K562 treated with DMSO at 1 percent for 12 hours (cell line): ENCODE measurements around the gene SLC25A53. TPM values are rescaled to one million over a fixed set of nuclear protein-coding genes. Genes with fewer than 3 reads are reported as not detected.

Experiments
- total RNA-seq: library from RNA; unstranded; fragments of 300-600 nt; gene quantifications from 2 replicates; pipeline ENCODE4 v1.2.3, GENCODE V29; 2022; ENCODE audit not compliant: insufficient read depth

SLC25A53 gene, protein sequence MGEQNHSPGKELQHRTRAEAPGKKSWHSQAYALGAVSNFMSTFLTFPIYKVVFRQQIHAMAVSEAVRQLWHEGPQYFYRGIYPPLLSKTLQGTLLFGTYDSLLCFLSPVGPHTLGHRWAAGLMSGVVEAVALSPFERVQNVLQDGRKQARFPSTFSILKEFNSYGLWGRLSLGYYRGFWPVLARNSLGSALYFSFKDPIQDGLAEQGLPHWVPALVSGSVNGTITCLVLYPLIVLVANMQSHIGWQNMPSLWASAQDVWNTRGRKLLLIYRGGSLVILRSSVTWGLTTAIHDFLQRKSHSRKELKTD
- 3.1 and 5.2 TPM in 2 replicates for total RNA-seq

DNA sequence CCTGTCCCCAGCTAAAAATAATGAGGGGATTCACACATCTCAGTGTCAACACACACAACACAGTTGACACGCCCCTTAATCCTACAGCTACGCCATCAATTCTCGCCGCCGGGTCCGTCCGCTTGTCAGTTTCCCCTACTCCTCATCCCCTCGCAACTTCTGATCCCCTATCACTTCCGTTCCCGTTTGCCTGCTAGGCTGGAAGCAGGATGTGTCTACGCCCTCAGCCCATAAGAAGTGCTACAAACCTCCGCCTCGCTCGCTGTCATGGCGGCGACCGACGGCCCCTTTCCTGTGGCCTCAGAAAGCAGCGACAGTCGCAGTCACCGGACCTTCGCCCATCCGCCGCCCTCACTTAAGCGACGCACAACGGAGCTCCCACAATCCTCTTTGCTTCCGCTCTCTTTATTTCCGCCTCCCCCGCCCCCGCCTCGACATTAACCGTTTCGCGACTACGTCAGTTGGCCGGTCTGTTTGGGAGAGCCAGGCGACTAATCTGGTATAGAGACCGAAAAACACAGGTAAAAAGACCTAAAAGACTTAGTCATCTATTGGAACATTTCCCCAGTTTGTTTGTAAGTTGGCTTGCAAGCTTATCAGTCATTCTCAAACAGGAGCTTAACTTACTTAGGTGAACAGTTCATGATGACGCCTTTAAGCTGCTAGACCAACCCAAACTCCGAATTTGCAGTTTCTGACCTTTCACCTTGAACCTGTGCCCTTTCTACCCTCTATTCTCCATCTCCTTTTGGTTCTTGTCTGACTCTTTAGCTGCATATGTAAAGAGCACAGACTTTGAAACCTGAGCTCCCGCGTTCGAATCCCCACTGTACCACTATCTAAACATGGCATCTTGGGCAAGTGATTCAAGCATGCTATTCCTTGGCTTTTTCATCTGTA lies at the start of gene SLC25A53:
Gene SLC25A53, minus strand, starts transcription at position 380 of the 900 bp plus-strand sequence. CDS start 51,752 bp downstream, outside the sequence.

DNA sequence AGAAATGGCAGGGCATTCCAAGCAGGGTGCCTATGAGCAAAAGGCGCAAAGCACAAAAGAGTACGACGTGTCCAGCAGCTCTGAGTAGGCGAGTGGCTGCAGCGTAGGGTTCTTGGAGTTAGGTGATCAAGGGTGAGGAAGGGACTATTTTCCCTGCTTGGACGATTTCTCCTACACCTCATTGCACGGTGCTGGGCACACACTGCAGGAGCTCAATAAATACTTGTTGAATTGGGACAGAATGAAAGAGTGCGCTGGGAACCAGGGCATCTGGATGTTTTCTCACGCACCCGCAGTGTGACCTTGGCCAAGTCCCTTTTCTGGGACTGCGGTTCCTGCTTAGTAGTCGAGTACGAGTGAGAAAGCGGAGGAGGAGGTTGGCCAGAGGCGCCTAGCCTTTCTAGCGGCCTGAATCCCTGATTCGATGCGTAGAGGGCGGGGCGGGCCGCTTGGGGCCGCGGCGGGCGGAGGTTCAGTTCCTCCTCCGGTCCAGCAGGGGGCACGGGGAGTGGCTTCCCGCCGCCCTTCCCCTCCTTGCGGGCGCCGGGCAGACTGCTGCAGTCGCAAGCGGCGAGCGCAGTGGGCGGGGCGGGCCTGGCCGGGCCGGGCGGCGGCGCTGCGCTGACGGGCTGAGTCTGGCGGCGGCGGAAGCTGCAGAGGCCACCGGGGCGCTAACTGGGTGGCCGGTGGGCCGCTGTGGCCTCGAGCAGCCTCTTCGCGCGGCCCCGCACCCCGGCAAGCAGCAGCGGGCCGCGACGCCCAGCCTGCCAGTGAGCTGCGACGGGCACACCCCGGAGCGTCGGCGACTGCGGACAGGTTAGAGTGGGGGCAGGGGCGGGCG lies 9.3 kb upstream of the SLC25A53 start, which contains the start of gene FAM199X:
Gene FAM199X, plus strand, starts transcription at position 560 of the 841 bp plus-strand sequence. CDS start 333 bp downstream, outside the sequence.

DNA sequence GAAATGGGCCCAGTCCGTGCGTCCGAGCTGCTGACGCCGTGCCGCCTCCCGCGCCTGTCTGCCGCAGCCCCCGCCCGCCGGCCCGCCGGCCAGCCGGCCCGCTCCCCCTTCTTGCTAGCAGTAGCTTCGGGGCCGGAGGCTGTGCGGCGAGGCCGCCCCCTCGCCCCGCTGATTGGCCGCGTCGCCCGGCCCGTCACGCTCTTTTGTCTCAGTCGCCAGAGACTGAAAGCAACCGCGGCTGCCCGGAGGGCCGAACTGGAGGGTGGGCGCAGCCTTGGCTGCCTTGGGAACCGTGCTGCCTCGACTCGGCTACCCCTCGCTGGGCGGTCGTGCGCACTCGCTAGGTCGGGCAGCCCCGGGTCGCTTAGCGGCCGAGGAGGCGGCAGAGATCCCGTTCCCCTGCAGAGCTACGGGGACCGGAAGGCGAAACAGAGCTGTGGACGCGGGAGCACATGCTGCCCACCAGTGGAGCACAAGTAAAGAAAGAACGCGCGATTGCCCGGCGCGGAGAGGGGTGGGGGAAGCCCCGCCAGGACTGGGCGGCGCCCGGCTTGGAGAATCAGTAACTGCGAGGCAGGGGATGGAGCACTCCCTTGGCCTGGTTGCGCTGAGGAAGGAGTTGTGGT lies 44.4 kb downstream of the SLC25A53 start, which contains the start of gene ZCCHC18:
Gene ZCCHC18, plus strand, starts transcription at position 198 of the 626 bp plus-strand sequence. CDS start 1,589 bp downstream, outside the sequence.

DNA sequence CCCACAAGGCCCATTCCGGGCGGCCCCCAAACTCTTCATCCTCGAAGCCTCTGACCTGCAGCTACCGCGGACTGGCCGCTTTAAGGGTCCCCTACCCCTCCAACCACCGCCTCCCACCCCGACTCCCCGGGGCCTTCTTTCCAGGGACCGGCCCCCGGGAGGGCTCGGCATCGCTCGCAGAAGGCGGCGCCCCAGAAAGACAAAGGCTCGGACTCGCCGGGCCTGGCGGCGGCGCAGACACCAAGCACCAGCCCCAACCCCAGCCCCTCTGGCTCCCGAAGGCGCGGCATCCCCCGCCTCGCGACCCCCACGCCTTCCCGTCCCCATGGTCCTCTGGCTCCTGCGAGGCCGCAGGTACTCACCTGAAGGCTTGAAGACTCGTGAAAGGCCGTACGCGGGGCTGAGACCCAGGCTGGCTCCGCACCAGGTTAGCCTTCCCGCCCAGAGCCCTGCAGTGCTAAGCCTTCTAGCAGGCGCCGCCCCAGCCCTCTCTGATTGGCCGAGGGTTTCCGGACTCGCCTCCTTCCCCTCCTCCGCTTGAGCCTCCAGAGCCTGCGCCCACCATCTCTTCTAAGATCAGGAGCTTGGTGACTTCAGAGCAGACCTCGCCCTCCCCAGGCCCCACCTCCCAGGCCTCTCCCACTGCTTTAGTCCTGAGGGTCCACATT lies 80.9 kb downstream of the SLC25A53 start, which contains the start of gene TMSB15C:
Gene TMSB15C, minus strand, starts transcription at position 459 of the 668 bp plus-strand sequence.

Other genes starting within 250 kb of the SLC25A53 start
- gene TMSB15B, start 194.4 kb downstream of the SLC25A53 start, total RNA-seq: not detected in 2 replicates
- not detected in 2 replicates for gene H2BW1, start 143.3 kb downstream of the SLC25A53 start, total RNA-seq
- gene H2BW2, start 117.1 kb downstream of the SLC25A53 start, total RNA-seq: not detected in 2 replicates
- gene TMSB15C, start 80.8 kb downstream of the SLC25A53 start, total RNA-seq: not detected in 2 replicates
- gene ZCCHC18, start 44.5 kb downstream of the SLC25A53 start, total RNA-seq: not detected in 2 replicates
- gene FAM199X, start 9.4 kb upstream of the SLC25A53 start, total RNA-seq: 3.9 and 14.7 TPM in 2 replicates
- gene ESX1, start 97.9 kb upstream of the SLC25A53 start, total RNA-seq: not detected in 2 replicates